GM19397 (cell line): ENCODE results near the gene POU2AF1.

Experiments
- ATAC-seq: cut with Tn5 transposase; IDR thresholded peaks from one replicate; pipeline ENCODE4 v1.9.1; 2021; ENCODE audit warnings: mild to moderate bottlenecking, moderate library complexity; ENCODE audit not compliant: unreplicated experiment

Gene POU2AF1

GRCh38 chr11:111388420-111388819 is 9.3 kb upstream of the POU2AF1 start:
- no peak for ATAC-seq

- ATAC-seq: no peak
These were observed 8.3 kb upstream of the POU2AF1 start for GRCh38 chr11:111387363-111387762.

GRCh38 chr11:111386611-111387150 is 7.6 kb upstream of the POU2AF1 start:
- no peak for ATAC-seq

DNA sequence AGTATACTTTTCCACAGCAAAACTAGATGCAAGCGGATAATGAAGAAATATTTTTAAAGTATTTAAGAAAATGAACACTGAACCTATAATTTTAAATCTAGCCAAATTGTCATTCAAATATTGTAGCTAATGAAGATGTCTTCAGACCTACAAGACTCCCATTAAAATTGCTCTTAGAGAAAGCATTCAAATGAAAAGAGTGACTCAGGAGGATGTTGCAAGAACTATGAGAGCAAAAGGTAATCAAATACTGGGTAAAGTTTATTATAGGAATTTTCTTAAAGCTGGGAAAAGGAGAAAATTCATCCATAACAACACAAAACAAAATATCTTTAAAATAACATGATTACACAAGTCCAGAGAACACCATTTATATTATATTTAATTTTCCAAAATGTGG is 5.4 kb upstream of the POU2AF1 start:
- no peak for ATAC-seq

GRCh38 chr11:111382451-111382850 is 3.4 kb upstream of the POU2AF1 start:
- no peak for ATAC-seq

- peak; percentile 43 for ATAC-seq
These were observed 594 bp upstream of the POU2AF1 start for GRCh38 chr11:111379602-111380136.

GRCh38 chr11:111378185-111378860 is 752 bp downstream of the POU2AF1 start:
- ATAC-seq: peak; percentile 13

- ATAC-seq: no peak
These were observed 2.7 kb downstream of the POU2AF1 start for GRCh38 chr11:111376181-111376871.

DNA sequence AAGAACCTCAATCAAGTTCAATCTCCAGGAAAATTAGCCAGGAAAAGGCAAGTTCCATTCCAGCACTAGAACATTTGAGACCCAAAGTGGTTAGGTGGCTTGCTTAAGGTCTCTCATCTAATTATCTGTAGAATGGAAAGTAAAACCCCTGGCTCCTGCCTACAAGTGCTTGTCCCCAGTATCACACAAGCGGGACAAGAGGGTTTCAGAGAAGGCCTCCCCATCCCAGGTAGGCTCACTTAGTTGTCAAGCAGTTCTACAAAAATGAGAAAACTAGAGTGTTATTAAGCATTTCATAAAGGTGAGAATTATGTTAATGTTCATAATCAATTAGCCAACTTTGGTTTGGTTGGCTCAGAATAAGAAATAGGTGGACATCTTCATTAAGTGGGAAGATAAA is 5.5 kb downstream of the POU2AF1 start:
- no peak for ATAC-seq

- ATAC-seq: no peak
These were observed 6.5 kb downstream of the POU2AF1 start for GRCh38 chr11:111372538-111372937.

DNA sequence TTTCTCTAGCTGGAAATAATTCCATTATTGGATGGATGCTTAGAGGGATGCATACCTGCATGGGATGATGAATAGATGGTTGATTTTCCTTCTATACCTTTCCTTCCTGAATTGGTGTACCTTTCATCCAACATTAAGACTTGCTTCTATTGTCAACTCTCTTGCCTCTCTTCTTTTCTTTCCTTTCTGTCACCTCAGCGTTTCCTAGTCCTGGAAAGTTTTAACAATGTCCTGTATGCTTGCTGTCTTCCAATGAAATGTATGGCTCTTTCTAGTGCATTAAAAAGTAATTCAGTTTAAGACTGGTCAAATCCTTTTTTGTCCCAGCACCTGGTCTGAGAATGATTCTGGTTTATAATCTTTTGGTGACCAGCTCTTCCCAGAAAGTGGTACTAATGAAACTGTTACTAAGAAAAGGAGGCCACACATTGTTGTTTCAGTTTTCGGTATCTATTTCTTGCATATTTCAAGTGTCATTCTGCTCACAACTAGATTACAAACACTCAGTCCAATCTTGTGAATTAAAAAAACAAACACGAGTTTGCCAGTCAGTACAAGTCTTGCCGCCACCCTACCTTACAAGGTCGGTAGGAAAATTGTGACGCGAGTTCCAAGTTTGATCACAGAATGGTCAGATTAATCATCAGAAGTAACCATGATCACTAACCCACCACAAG is 8.0 kb downstream of the POU2AF1 start:
- no peak for ATAC-seq

DNA sequence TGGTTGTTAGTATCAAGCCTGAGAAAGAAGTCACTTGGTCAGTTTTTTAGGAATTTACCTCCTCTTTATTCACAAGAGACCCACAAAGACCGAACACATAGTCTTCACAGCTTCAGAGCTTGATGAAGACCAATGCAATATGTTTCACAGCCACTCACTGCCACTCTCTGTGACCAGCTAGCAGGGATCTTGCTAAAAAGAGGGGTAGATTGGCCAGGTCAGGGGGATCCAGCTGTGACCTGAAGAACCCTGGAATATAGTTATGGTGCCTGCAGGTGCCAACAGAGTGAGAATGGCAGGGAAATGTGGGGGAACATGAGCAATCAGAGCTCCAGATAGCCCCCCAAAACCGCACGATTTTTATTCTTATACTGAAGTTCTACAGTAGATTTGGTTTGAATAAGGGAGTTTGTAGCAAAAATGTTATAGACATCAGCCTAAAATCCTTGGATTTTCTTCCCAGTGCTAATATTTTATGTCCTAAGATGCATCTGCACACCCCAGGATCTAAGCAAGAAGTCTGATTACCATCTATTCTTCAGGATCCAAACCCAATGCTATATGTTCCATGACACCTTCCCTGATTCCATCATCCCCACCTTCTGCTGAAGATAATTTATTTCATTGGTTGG is 8.7 kb downstream of the POU2AF1 start:
- ATAC-seq: no peak

DNA sequence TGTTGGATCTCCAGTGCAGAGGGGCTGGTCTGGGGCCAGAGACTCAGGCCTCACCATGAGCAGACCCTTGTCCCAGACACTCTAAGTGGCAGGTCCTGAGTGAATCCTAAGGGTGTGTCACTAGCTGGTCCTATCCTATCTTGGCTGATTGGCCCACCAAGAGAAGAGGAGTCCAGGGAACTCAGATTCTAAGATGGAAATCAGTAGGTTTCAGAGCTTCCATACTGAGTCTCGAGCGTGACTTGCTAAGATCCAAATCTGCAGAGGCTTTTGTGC is 10.9 kb downstream of the POU2AF1 start:
- no peak for ATAC-seq

- peak; percentile 45 for ATAC-seq
These were observed 11.4 kb downstream of the POU2AF1 start for GRCh38 chr11:111367411-111368284.

GRCh38 chr11:111366560-111367410 is 12.3 kb downstream of the POU2AF1 start:
- ATAC-seq: no peak

- ATAC-seq: no peak
These were observed 13.1 kb downstream of the POU2AF1 start for GRCh38 chr11:111365722-111366559.

DNA sequence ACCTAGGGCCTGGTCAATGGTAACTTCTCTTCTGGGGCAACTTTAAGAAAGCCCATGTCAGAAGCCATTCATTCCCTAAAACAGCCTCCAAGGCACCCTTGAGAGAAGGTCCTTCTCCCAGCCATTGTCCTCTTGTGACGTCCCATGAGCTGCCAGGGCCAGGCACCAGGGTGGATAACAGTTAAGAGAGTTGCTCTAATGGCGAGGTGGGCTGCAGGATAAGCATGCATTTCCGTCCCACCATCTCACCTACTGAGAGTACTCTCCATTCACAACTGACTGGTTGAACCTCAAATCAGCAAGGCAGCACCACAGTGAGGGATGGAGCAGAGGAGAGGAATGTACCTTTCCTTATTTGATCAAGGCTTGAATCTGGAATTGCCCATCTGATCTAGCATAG is 14.6 kb downstream of the POU2AF1 start:
- ATAC-seq: no peak

GRCh38 chr11:111363985-111364384 is 15.1 kb downstream of the POU2AF1 start:
- no peak for ATAC-seq
